GM12891 (cell line): ENCODE results near the gene TCHP.

Experiments
- PAX5 ChIP-seq: IDR thresholded peaks from 2 replicates; pipeline ENCODE4 v1.6.1; 2011; ENCODE audit warnings: low read length, moderate library complexity, mild to moderate bottlenecking; ENCODE audit not compliant: insufficient read depth, severe bottlenecking
- POLR2A ChIP-seq: IDR thresholded peaks from 2 replicates; pipeline ENCODE4 v1.6.1; 2011; ENCODE audit warnings: low read depth, low read length, control low read depth
- POLR2AphosphoS5 ChIP-seq: IDR thresholded peaks from 2 replicates; pipeline ENCODE4 v1.6.1; 2011; ENCODE audit warnings: low read depth, low read length, control low read depth
- SPI1 ChIP-seq: IDR thresholded peaks from 2 replicates; pipeline ENCODE4 v1.6.1; 2011; ENCODE audit warnings: low read depth, low read length, control low read depth
- TAF1 ChIP-seq: IDR thresholded peaks from 2 replicates; pipeline ENCODE4 v1.6.1; 2011; ENCODE audit warnings: low read depth, low read length, control low read depth

- no peak for TF ChIP-seq POLR2A
- no peak for TF ChIP-seq PAX5
- no peak for TF ChIP-seq TAF1
- no peak for TF ChIP-seq POLR2AphosphoS5
- peak; percentile 71 for TF ChIP-seq SPI1
Observed at GRCh38 chr12:109863847-109864712, 36.0 kb upstream of the TCHP start.
